A673 (cell line): ENCODE measurements around the gene VWA2.

Experiments used
- CTCF ChIP-seq: fragments of 300-800, 200-600 bp; sonication (generic); conservative IDR thresholded peaks from 2 replicates; pipeline ENCODE4 v1.5.1; 2017; ENCODE audit warnings: low read depth, mild to moderate bottlenecking, antibody characterized with exemption, low read length, moderate library complexity, mixed read lengths
- EZH2 ChIP-seq: fragments of 200-600 bp; sonication (generic); IDR thresholded peaks from 2 replicates; pipeline ENCODE4 v1.6.1; 2017; ENCODE audit warnings: borderline replicate concordance, low read depth, mild to moderate bottlenecking, mixed read lengths, antibody characterized with exemption, low read length; ENCODE audit not compliant: poor library complexity, severe bottlenecking

GRCh38 chr10:114313866-114314265 is 74.8 kb downstream of the VWA2 start:
- no peak for TF ChIP-seq EZH2
- no peak for TF ChIP-seq CTCF
